WERI-Rb-1 (cell line): Measurements from ENCODE around the gene ALOX15B.
"Not testable (repeated sequence)": the region's sequence is repeated elsewhere in the genome, so short reads cannot be mapped to it uniquely, and the experiment has no call there.

Experiments used
- DNase-seq: peaks from one replicate; pipeline ENCODE4 v3.0.0-alpha.2; 2020
- H3K27ac ChIP-seq: fragments of 250-450 bp; sonication (Bioruptor Pico); 2 replicates; pipeline ENCODE4 v1.5.1; 2020; ENCODE audit warnings: mild to moderate bottlenecking, moderate library complexity
- H3K27me3 ChIP-seq: fragments of 250-450 bp; sonication (Bioruptor Pico); 2 replicates; pipeline ENCODE4 v1.5.1; 2021; ENCODE audit warnings: mild to moderate bottlenecking, low read depth, moderate library complexity; ENCODE audit not compliant: insufficient read depth, severe bottlenecking
- H3K36me3 ChIP-seq: fragments of 250-450 bp; sonication (Bioruptor Pico); 2 replicates; pipeline ENCODE4 v1.5.1; 2020; ENCODE audit warnings: mild to moderate bottlenecking, moderate library complexity
- H3K4me3 ChIP-seq: 2 replicates; pipeline ENCODE4 v1.5.1; 2011; ENCODE audit warnings: low read depth, mild to moderate bottlenecking, control low read depth, low read length
- H3K9me3 ChIP-seq: fragments of 250-450 bp; sonication (Bioruptor Pico); 2 replicates; pipeline ENCODE4 v1.5.1; 2021; ENCODE audit warnings: mild to moderate bottlenecking, moderate library complexity; ENCODE audit not compliant: severe bottlenecking
- CTCF ChIP-seq: IDR thresholded peaks from 2 replicates; pipeline ENCODE4 v1.5.1; 2011; ENCODE audit warnings: low read depth, mild to moderate bottlenecking, control low read depth, inconsistent platforms, low read length

ALOX15B gene

GRCh38 chr17:8055851-8056231, 17.0 kb downstream of the ALOX15B start:
- TF ChIP-seq CTCF: no peak
- Histone ChIP-seq H3K4me3 (no peak overlapping the region), H3K36me3 (no peaks in the 10 kb centered on the region), H3K27me3 (no peaks in the 10 kb centered on the region), H3K9me3 (no peaks in the 10 kb centered on the region), H3K27ac (no peak overlapping the region)
- DNase-seq: no peak

- Histone ChIP-seq H3K36me3 (no peaks in the 10 kb centered on the region), H3K27me3 (no peaks in the 10 kb centered on the region), H3K9me3 (no peaks in the 10 kb centered on the region), H3K27ac (no peak overlapping the region), H3K4me3 (peak overlapping the region; percentile 15; the same call in 1 of the 2 replicates)
- no peak for TF ChIP-seq CTCF
- DNase-seq: peak; percentile 34
These were observed 17.5 kb downstream of the ALOX15B start for GRCh38 chr17:8056232-8056975.

- no peak overlapping the region for H3K27ac ChIP-seq
- DNase-seq: no peak
- no peak for TF ChIP-seq CTCF
- no peaks in the 10 kb centered on the region for H3K9me3 ChIP-seq
- no peaks in the 10 kb centered on the region for H3K27me3 ChIP-seq
- peak overlapping the region; percentile 15 for H3K4me3 ChIP-seq
- no peaks in the 10 kb centered on the region for H3K36me3 ChIP-seq
These were observed 18.2 kb downstream of the ALOX15B start for GRCh38 chr17:8056976-8057625.

- H3K4me3 ChIP-seq: peak overlapping the region; percentile 33
- DNase-seq: peak; percentile 73
- no peak overlapping the region for H3K27ac ChIP-seq
- H3K27me3 ChIP-seq: no peaks in the 10 kb centered on the region
- no peaks in the 10 kb centered on the region for H3K9me3 ChIP-seq
- no peaks in the 10 kb centered on the region for H3K36me3 ChIP-seq
- TF ChIP-seq CTCF: peak; percentile 79
These were observed 18.8 kb downstream of the ALOX15B start for GRCh38 chr17:8057691-8058114.

GRCh38 chr17:8059131-8059530, 20.3 kb downstream of the ALOX15B start:
- no peak overlapping the region for H3K27ac ChIP-seq
- no peaks in the 10 kb centered on the region for H3K27me3 ChIP-seq
- H3K36me3 ChIP-seq: no peaks in the 10 kb centered on the region
- DNase-seq: no peak
- H3K9me3 ChIP-seq: no peaks in the 10 kb centered on the region
- no peak overlapping the region for H3K4me3 ChIP-seq
- no peak for TF ChIP-seq CTCF

- Histone ChIP-seq H3K9me3 (no peaks in the 10 kb centered on the region), H3K27ac (no peak overlapping the region), H3K4me3 (no peak overlapping the region), H3K27me3 (no peaks in the 10 kb centered on the region), H3K36me3 (no peaks in the 10 kb centered on the region)
- peak; percentile 51; the same call in 1 of the 2 replicates for TF ChIP-seq CTCF
- DNase-seq: peak; percentile 60
These were observed 21.4 kb downstream of the ALOX15B start for GRCh38 chr17:8060274-8060673.

- H3K9me3 ChIP-seq, H3K36me3 ChIP-seq, H3K27ac ChIP-seq, DNase-seq, H3K4me3 ChIP-seq, H3K27me3 ChIP-seq: not testable (repeated sequence)
These were observed 23.0 kb downstream of the ALOX15B start for GRCh38 chr17:8061851-8062250.
